Measurements from ENCODE around the gene EED.
A peak's percentile ranks its signal among the peaks of the same experiment; 100 is the strongest.

Gene EED

DNA sequence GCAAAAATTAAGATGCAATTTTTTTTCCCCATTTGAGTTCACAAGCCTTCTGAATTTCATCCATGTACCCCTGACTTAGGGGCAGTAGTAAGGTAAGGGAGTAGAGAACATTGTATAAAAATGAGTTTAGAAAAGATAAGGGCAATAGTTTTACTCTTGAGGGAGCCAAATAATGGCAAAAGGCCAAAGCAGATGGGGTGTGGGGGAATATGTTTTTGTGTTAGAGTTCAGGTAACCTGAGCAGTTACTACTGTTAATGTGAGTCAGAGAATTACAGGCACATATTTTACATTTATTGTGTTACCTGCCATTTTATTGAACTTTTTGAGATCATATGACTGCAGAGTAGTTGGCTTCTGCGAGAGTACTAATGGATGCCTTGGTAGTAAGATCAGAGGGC, 3.1 kb downstream of the EED start:
- TF ChIP-seq TCF4 (CRISPR knock-in tag; IDR thresholded peaks at IDR 0.05; ENCODE audit: borderline replicate concordance) (no peak), GLIS3 (CRISPR knock-in tag; IDR thresholded peaks at IDR 0.05) (no peak), ARNTL (CRISPR knock-in tag; IDR thresholded peaks at IDR 0.05; ENCODE audit: borderline replicate concordance, low read depth) (no peak)
- TF ChIP-seq, protein P1, sequence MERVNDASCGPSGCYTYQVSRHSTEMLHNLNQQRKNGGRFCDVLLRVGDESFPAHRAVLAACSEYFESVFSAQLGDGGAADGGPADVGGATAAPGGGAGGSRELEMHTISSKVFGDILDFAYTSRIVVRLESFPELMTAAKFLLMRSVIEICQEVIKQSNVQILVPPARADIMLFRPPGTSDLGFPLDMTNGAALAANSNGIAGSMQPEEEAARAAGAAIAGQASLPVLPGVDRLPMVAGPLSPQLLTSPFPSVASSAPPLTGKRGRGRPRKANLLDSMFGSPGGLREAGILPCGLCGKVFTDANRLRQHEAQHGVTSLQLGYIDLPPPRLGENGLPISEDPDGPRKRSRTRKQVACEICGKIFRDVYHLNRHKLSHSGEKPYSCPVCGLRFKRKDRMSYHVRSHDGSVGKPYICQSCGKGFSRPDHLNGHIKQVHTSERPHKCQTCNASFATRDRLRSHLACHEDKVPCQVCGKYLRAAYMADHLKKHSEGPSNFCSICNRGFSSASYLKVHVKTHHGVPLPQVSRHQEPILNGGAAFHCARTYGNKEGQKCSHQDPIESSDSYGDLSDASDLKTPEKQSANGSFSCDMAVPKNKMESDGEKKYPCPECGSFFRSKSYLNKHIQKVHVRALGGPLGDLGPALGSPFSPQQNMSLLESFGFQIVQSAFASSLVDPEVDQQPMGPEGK (CRISPR knock-in tag; IDR thresholded peaks at IDR 0.05; ENCODE audit: borderline replicate concordance) = no peak
- no peak for ATAC-seq

DNA sequence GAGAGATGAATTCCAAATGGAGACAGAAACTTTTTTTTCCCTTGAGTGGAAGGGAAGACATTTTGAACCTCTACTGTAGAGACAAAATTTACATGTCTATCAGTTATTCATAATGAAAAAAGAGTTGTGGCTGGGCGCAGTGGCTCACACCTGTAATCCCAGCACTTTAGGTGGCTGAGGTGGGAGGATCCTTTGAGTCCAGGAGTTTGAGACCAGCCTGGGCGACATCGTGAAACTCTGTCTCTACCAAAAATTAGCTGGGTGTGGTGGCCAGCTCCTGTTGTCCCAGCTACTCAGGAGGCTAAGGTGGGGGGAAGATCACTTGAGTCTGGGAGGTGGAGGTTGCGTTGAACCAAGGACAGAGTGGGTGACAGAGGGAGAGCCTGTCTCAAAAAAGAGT, 4.1 kb downstream of the EED start:
- TF ChIP-seq GLIS3 (CRISPR knock-in tag; IDR thresholded peaks at IDR 0.05) (no peak), PPARA (CRISPR knock-in tag; IDR thresholded peaks at IDR 0.05; ENCODE audit: borderline replicate concordance) (no peak), RARB (CRISPR knock-in tag; IDR thresholded peaks at IDR 0.05) (no peak), ESRRG (CRISPR knock-in tag; IDR thresholded peaks at IDR 0.05) (no peak), ZNF565 (CRISPR knock-in tag; conservative IDR thresholded peaks at IDR 0.05; ENCODE audit: low read depth) (no peak)
- no peak for ATAC-seq

DNA sequence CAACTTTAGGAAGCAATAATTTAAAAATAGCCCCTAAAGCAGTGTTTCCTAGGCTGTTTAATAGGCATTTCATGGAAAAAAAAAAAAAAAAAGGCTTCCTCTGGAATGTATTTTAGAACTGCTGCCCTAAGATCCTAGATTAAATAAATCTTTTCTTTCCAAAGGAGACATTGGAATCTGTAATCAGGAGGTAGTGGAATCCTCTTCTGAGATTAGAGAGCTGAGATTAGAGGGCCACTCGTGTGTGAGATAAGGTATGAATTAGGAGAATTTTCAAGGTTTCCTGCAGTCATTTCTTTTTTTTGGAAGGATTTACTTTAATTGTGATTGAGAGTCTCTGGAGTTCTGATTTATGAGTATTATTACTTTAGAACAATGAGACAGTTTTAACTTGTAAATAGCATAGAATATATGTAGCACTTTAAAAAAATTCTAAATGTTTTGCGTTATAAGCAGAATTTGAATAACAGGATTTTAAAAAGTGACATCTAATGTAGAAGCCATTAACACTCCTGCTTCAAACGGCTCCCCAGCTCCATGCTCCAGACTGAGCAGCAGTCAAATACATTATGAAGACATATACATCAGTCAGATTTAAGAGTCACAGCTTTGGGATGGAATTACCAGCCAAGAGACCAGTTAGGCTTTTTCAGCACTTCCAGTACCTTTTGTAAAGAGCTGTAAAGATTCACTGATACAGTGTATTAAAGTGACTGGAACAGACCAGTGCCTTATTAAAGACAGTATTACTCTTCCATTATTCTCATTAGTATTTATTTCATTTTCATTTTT, 5.0 kb downstream of the EED start:
- TF ChIP-seq ISL1 (CRISPR knock-in tag; IDR thresholded peaks at IDR 0.05) (peak; percentile 52; the same call in 1 of the 2 replicates), RARB (CRISPR knock-in tag; IDR thresholded peaks at IDR 0.05) (no peak)
- ATAC-seq = no peak

DNA sequence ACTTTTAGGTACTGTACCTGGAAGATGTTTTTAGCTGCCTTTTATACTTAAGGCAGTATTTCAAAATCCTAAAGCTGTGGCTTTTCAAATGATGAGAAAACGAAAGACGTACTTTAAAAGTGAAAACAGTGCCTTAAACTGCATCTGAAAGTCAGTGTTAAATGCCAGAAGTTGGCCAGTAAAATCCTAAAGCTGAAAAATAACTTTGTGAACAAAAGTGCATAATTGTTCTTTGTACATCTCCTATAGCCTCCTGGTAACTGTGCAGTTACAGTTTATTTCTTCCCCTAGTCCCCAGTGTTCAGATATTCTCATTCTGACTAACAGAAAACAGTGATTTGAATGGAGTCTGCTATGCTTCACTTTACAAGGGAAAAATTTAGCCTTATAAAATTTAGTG, 6.8 kb downstream of the EED start:
- no peak; the same call in 2 of the 3 replicates for ATAC-seq
- TF ChIP-seq, protein P2, sequence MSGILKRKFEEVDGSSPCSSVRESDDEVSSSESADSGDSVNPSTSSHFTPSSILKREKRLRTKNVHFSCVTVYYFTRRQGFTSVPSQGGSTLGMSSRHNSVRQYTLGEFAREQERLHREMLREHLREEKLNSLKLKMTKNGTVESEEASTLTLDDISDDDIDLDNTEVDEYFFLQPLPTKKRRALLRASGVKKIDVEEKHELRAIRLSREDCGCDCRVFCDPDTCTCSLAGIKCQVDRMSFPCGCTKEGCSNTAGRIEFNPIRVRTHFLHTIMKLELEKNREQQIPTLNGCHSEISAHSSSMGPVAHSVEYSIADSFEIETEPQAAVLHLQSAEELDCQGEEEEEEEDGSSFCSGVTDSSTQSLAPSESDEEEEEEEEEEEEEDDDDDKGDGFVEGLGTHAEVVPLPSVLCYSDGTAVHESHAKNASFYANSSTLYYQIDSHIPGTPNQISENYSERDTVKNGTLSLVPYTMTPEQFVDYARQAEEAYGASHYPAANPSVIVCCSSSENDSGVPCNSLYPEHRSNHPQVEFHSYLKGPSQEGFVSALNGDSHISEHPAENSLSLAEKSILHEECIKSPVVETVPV (CRISPR knock-in tag; IDR thresholded peaks at IDR 0.05) = no peak
- no peak for TF ChIP-seq CSDC2 (CRISPR knock-in tag; IDR thresholded peaks at IDR 0.05)
- TF ChIP-seq SNAI2 (CRISPR knock-in tag; IDR thresholded peaks at IDR 0.05) = no peak
- TF ChIP-seq RARB (CRISPR knock-in tag; IDR thresholded peaks at IDR 0.05) = no peak
- TF ChIP-seq BACH2 (CRISPR knock-in tag; IDR thresholded peaks at IDR 0.05; ENCODE audit: borderline replicate concordance) = no peak
- TF ChIP-seq, protein P3, sequence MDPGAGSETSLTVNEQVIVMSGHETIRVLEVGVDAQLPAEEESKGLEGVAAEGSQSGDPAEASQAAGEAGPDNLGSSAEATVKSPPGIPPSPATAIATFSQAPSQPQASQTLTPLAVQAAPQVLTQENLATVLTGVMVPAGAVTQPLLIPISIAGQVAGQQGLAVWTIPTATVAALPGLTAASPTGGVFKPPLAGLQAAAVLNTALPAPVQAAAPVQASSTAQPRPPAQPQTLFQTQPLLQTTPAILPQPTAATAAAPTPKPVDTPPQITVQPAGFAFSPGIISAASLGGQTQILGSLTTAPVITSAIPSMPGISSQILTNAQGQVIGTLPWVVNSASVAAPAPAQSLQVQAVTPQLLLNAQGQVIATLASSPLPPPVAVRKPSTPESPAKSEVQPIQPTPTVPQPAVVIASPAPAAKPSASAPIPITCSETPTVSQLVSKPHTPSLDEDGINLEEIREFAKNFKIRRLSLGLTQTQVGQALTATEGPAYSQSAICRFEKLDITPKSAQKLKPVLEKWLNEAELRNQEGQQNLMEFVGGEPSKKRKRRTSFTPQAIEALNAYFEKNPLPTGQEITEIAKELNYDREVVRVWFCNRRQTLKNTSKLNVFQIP (CRISPR knock-in tag; IDR thresholded peaks at IDR 0.05; ENCODE audit: borderline replicate concordance, low read depth) = no peak
- no peak for TF ChIP-seq ARNTL (CRISPR knock-in tag; IDR thresholded peaks at IDR 0.05; ENCODE audit: borderline replicate concordance, low read depth)

DNA sequence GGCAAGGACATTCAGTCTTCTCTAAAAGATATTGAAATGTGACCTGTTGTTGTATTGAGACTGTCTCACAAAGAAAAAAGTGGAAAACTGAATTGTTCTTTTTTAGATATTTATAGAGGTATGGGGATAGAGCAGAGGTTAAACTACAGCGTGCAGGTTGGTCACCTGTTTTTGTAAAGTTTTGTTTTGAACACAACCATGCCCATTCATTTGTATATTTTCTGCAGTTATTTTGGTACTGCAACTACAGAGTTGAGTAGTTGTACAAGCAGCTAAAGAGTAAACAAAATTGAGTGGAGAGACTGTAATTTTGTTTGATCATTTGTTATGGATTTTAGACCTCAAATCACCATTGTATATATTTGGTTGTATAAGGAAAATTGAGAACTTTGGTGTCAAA, 11.3 kb downstream of the EED start:
- ATAC-seq = no peak
- TF ChIP-seq PPARA (CRISPR knock-in tag; IDR thresholded peaks at IDR 0.05; ENCODE audit: borderline replicate concordance) (no peak), ZNF565 (CRISPR knock-in tag; conservative IDR thresholded peaks at IDR 0.05; ENCODE audit: low read depth) (no peak), GLIS3 (CRISPR knock-in tag; IDR thresholded peaks at IDR 0.05) (no peak), TCF4 (CRISPR knock-in tag; IDR thresholded peaks at IDR 0.05; ENCODE audit: borderline replicate concordance) (no peak), RARB (CRISPR knock-in tag; IDR thresholded peaks at IDR 0.05) (no peak), ISL1 (CRISPR knock-in tag; IDR thresholded peaks at IDR 0.05) (no peak), CSDC2 (CRISPR knock-in tag; IDR thresholded peaks at IDR 0.05) (no peak), ZFP30 (CRISPR knock-in tag; IDR thresholded peaks at IDR 0.05) (no peak), SNAI2 (CRISPR knock-in tag; IDR thresholded peaks at IDR 0.05) (no peak), ZC3H10 (CRISPR knock-in tag; IDR thresholded peaks at IDR 0.05) (no peak), BACH2 (CRISPR knock-in tag; IDR thresholded peaks at IDR 0.05; ENCODE audit: borderline replicate concordance) (no peak), ARNTL (CRISPR knock-in tag; IDR thresholded peaks at IDR 0.05; ENCODE audit: borderline replicate concordance, low read depth) (no peak), ZNF8 (CRISPR knock-in tag; IDR thresholded peaks at IDR 0.05) (no peak), ZFP3 (CRISPR knock-in tag; IDR thresholded peaks at IDR 0.05) (no peak)
- TF ChIP-seq, protein P3 (CRISPR knock-in tag; IDR thresholded peaks at IDR 0.05; ENCODE audit: borderline replicate concordance, low read depth) = no peak
- TF ChIP-seq, protein P4, sequence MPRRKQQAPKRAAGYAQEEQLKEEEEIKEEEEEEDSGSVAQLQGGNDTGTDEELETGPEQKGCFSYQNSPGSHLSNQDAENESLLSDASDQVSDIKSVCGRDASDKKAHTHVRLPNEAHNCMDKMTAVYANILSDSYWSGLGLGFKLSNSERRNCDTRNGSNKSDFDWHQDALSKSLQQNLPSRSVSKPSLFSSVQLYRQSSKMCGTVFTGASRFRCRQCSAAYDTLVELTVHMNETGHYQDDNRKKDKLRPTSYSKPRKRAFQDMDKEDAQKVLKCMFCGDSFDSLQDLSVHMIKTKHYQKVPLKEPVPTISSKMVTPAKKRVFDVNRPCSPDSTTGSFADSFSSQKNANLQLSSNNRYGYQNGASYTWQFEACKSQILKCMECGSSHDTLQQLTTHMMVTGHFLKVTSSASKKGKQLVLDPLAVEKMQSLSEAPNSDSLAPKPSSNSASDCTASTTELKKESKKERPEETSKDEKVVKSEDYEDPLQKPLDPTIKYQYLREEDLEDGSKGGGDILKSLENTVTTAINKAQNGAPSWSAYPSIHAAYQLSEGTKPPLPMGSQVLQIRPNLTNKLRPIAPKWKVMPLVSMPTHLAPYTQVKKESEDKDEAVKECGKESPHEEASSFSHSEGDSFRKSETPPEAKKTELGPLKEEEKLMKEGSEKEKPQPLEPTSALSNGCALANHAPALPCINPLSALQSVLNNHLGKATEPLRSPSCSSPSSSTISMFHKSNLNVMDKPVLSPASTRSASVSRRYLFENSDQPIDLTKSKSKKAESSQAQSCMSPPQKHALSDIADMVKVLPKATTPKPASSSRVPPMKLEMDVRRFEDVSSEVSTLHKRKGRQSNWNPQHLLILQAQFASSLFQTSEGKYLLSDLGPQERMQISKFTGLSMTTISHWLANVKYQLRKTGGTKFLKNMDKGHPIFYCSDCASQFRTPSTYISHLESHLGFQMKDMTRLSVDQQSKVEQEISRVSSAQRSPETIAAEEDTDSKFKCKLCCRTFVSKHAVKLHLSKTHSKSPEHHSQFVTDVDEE (CRISPR knock-in tag; IDR thresholded peaks at IDR 0.05) = no peak
- TF ChIP-seq, protein P1 (CRISPR knock-in tag; IDR thresholded peaks at IDR 0.05; ENCODE audit: borderline replicate concordance) = no peak
